Vagina (tissue), 2 donors: ENCODE data around the gene CNGB1. TPM values are rescaled to one million over a fixed set of nuclear protein-coding genes. Genes with fewer than 3 reads are reported as not detected.

Experiments used
- DNase-seq, 2 donors: peaks; one replicate each; pipeline ENCODE4 v3.0.0-alpha.2; 2017; ENCODE audit errors: extremely low spot score in 2 of 2
- H3K27ac ChIP-seq: fragments of 200-600 bp; sonication (generic); one replicate; pipeline ENCODE4 v1.5.1; 2019
- H3K27me3 ChIP-seq: fragments of 200-600 bp; sonication (generic); one replicate; pipeline ENCODE4 v1.5.1; 2019
- H3K36me3 ChIP-seq, 2 donors: fragments of 200-600 bp; sonication (generic); one replicate each; pipeline ENCODE4 v1.5.1; 2017 to 2019
- H3K4me1 ChIP-seq: fragments of 200-600 bp; sonication (generic); one replicate; pipeline ENCODE4 v1.5.1; 2019
- H3K4me3 ChIP-seq, 2 donors: fragments of 200-600 bp; sonication (generic); 1 replicate in 1 of 2; 2 replicates in 1 of 2; pipeline ENCODE4 v1.5.1; 2016 to 2019
- H3K9me3 ChIP-seq: fragments of 200-600 bp; sonication (generic); one replicate; pipeline ENCODE4 v1.5.1; 2019
- POLR2A ChIP-seq, 2 donors: fragments of 450-650 bp; IDR thresholded peaks; one replicate each; pipeline ENCODE4 v1.6.1; 2017; ENCODE audit warnings: antibody characterized with exemption in 2 of 2, mild to moderate bottlenecking in 2 of 2, moderate library complexity in 2 of 2
- POLR2AphosphoS5 ChIP-seq, 2 donors: sonication (generic); formaldehyde crosslinking; IDR thresholded peaks; one replicate each; pipeline ENCODE4 v1.9.0; 2017; ENCODE audit warnings: antibody characterized with exemption in 2 of 2, mild to moderate bottlenecking in 2 of 2, low read depth in 1 of 2; ENCODE audit not compliant: insufficient read depth in 1 of 2
- intact Hi-C: fragments of 100-400 bp; cut with DNase I; formaldehyde crosslinking; loops from one replicate; pipeline ENCODE4 v1.15.1; 2023
- total RNA-seq: library from RNA; depleted of rRNA; stranded (reverse); fragments of >200 nt; gene quantifications from one replicate; pipeline ENCODE4 v1.2.3, GENCODE V29; 2016
- TF ChIP-seq, protein P1 (sequence below), 3 experiments: fragments of 450-650 bp in 2 of 3; fragments of 200-600 bp in 1 of 3; sonication (generic) in 1 of 3; IDR thresholded peaks; one replicate each; pipeline ENCODE4 v1.5.1; 2017 to 2019; ENCODE audit warnings: antibody characterized with exemption in 3 of 3, mild to moderate bottlenecking in 2 of 3, moderate library complexity in 2 of 3

The CNGB1 gene
- total RNA-seq, 1 donor from 2014 or later: not detected

DNA sequence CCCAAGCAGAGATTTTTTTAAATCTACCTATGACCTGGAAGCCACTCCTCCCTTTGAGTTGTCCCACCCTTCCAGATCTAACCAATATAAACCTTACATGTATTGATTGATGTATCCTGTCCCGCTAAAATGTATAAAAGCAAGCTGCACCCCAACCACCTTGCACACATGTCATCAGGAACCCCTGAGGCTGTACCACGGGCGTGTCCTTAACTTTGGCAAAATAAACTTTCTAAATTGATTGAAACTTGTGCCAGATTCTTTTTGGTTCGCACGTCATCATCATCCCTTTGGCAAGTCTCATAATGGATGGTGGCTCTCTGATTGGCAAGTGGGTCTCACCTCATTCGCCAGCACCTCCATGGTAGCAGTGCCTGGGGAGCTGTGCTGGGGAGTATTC lies 60.2 kb downstream of the CNGB1 start:
- H3K27me3 ChIP-seq: no peaks in the 10 kb centered on the region
- H3K4me1 ChIP-seq: no peaks in the 10 kb centered on the region
- DNase-seq: no peak
- no peak overlapping the region for H3K4me3 ChIP-seq
- intact Hi-C loops: no loop called here
- H3K27ac ChIP-seq: no peak overlapping the region
- TF ChIP-seq, protein P1, sequence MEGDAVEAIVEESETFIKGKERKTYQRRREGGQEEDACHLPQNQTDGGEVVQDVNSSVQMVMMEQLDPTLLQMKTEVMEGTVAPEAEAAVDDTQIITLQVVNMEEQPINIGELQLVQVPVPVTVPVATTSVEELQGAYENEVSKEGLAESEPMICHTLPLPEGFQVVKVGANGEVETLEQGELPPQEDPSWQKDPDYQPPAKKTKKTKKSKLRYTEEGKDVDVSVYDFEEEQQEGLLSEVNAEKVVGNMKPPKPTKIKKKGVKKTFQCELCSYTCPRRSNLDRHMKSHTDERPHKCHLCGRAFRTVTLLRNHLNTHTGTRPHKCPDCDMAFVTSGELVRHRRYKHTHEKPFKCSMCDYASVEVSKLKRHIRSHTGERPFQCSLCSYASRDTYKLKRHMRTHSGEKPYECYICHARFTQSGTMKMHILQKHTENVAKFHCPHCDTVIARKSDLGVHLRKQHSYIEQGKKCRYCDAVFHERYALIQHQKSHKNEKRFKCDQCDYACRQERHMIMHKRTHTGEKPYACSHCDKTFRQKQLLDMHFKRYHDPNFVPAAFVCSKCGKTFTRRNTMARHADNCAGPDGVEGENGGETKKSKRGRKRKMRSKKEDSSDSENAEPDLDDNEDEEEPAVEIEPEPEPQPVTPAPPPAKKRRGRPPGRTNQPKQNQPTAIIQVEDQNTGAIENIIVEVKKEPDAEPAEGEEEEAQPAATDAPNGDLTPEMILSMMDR (IDR thresholded peaks at IDR 0.05): no peak
- TF ChIP-seq POLR2A (IDR thresholded peaks at IDR 0.05): no peak
- no peaks in the 10 kb centered on the region for H3K9me3 ChIP-seq
- no peaks in the 10 kb centered on the region for H3K36me3 ChIP-seq

GRCh38 chr16:57908409-57908987 lies 62.4 kb downstream of the CNGB1 start:
- Histone ChIP-seq H3K4me1 (no peaks in the 10 kb centered on the region), H3K36me3 (no peaks in the 10 kb centered on the region), H3K4me3 (no peak overlapping the region), H3K27ac (no peak overlapping the region), H3K9me3 (no peaks in the 10 kb centered on the region), H3K27me3 (no peaks in the 10 kb centered on the region)
- intact Hi-C loops: no loop called here
- no peak for DNase-seq
- TF ChIP-seq POLR2AphosphoS5 (IDR thresholded peaks at IDR 0.05; ENCODE audit: insufficient read depth in 1 of 2, low read depth in 1 of 2): no peak

DNA sequence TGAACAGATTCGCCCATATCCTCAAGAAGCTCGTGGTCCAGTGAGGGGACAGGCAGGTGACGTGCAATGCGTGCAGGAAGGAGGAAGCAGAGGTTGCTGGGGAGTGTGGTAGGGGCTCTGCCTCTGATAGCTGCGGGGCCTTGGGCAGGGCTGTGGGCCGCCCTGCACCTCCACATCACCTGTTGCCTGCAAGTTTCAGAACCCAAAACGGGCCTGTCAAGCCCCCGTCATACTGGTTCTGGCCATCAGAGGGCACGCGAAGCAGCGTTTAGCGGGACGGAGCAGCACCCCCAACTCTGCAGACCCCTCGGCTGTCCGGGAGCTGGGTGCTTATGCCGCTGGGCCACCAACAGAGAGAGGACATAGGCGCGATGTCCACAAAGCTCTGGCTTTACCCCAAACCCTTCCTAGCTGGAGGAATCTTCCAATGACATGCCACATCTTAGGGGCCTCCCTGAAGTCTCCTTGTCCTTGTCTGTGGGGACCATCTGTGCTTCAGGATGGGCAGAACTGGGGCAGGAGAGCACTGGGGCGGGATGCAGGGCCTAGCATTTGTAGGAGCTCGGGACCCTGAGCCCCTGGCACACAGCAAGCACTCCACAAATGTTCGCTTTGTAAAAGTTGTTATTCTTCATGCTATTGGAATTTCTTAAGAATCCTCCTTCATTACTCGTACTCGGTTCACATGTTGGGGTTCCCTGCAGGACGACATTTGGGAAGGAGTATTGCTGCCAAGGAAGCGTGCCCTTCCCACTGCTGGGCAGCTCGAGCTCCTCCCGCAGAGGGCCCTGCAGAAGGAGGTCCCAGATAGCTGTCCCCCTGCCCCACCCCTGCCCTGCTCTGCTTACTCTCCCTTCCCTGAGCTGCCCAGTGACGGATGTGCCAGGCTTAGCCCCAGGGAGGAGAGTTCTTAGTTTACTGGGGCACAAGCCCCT lies 64.3 kb downstream of the CNGB1 start:
- Histone ChIP-seq H3K36me3 (no peaks in the 10 kb centered on the region), H3K4me3 (no peak overlapping the region), H3K9me3 (no peaks in the 10 kb centered on the region), H3K4me1 (no peaks in the 10 kb centered on the region), H3K27ac (no peak overlapping the region), H3K27me3 (no peaks in the 10 kb centered on the region)
- DNase-seq: no peak
- intact Hi-C loops: no loop called here
- TF ChIP-seq POLR2A (IDR thresholded peaks at IDR 0.05) (no peak), POLR2AphosphoS5 (IDR thresholded peaks at IDR 0.05; ENCODE audit: insufficient read depth in 1 of 2, low read depth in 1 of 2) (no peak)
- TF ChIP-seq, protein P1 (IDR thresholded peaks at IDR 0.05): peak in 2 of 3 experiments; percentile 15 to 16

DNA sequence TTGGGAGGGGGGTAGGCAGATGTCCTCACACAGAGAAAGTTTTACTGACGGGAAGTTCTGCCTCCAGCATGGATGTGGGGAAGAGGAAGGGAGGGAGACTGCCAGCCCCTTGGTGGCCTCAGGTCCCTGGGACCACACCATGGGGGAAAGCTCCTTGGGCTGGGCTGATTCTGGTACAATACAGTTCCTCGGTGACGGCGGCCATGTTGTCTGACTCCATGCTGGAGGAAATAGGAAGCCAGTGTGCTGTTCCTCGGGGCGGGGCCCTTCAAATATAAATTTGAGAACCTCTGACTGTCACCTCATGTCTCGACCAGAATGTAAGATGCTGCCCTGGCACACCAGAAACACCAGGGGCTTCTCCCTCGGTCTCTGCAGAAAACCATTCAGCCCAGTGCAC lies 66.8 kb downstream of the CNGB1 start:
- Histone ChIP-seq H3K9me3 (no peaks in the 10 kb centered on the region), H3K27ac (no peak overlapping the region), H3K36me3 (no peaks in the 10 kb centered on the region), H3K4me3 (no peak overlapping the region), H3K27me3 (no peaks in the 10 kb centered on the region), H3K4me1 (no peaks in the 10 kb centered on the region)
- no peak for TF ChIP-seq POLR2AphosphoS5 (IDR thresholded peaks at IDR 0.05; ENCODE audit: insufficient read depth in 1 of 2, low read depth in 1 of 2)
- DNase-seq: no peak
- intact Hi-C loops: no loop called here

DNA sequence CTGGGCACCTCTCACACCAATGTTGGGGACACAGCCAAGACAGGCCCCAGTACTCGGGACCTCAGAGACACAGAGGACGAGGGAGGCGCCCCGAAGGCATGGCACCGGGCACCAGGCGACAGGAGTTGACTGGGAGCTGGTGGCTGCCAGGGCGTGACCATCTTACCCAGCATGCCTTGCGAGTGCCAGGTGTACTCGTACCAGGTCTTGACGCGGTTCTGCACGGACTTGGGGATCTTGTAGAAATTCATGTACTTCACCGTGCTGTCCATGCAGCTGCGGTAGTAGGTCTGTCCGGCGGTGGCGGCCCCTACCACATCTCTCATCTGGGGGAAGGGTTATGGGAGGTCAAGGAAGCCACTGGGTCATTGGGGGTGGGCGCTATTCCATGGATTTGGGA lies 67.3 kb downstream of the CNGB1 start:
- intact Hi-C loops: no loop called here
- Histone ChIP-seq H3K4me1 (no peaks in the 10 kb centered on the region), H3K4me3 (no peak overlapping the region), H3K27me3 (no peaks in the 10 kb centered on the region), H3K36me3 (no peaks in the 10 kb centered on the region), H3K9me3 (no peaks in the 10 kb centered on the region), H3K27ac (no peak overlapping the region)
- TF ChIP-seq, protein P1 (IDR thresholded peaks at IDR 0.05): no peak
- no peak for TF ChIP-seq POLR2A (IDR thresholded peaks at IDR 0.05)
- TF ChIP-seq POLR2AphosphoS5 (IDR thresholded peaks at IDR 0.05; ENCODE audit: insufficient read depth in 1 of 2, low read depth in 1 of 2): no peak
- DNase-seq: no peak
